Activated effector memory CD4-positive, alpha-beta T cell treated with Interleukin-2 at 50 U/mL for 16 hours (primary cell): Measurements from ENCODE around the gene BPI.
"Not testable (repeated sequence)": the region's sequence is repeated elsewhere in the genome, so short reads cannot be mapped to it uniquely, and the experiment has no call there.

Experiments
- DNase-seq: peaks from one replicate; pipeline ENCODE4 v3.0.0-alpha.2; 2020

The BPI gene

GRCh38 chr20:38339521-38339896 lies 35.6 kb downstream of the BPI start:
- DNase-seq: not testable (repeated sequence)

GRCh38 chr20:38339997-38340396 lies 36.0 kb downstream of the BPI start:
- DNase-seq: no peak

GRCh38 chr20:38340693-38341092 lies 36.7 kb downstream of the BPI start:
- no peak for DNase-seq

DNA sequence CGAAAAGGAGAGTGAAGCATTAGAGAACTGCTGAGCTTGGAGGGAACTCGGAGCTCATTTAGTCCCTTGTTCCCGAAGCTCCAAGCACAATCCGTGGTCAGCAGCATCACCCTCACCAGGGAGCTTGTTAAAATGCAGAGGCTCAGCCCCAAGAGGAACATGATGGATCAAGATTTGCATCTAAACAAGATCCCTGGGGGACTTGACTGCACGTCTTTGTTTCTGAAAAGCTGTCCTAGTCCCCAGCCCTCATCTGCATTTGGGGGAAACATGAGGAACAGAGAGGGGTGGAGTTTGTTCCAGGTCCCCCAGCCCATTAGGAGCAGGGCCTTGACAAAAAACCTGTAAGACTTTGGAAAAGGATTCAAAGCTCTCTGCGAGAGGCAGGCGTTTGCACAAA lies 38.3 kb downstream of the BPI start:
- no peak for DNase-seq

GRCh38 chr20:38342713-38343310 lies 38.9 kb downstream of the BPI start:
- DNase-seq: no peak

GRCh38 chr20:38343311-38344106 lies 39.6 kb downstream of the BPI start:
- DNase-seq: no peak

DNA sequence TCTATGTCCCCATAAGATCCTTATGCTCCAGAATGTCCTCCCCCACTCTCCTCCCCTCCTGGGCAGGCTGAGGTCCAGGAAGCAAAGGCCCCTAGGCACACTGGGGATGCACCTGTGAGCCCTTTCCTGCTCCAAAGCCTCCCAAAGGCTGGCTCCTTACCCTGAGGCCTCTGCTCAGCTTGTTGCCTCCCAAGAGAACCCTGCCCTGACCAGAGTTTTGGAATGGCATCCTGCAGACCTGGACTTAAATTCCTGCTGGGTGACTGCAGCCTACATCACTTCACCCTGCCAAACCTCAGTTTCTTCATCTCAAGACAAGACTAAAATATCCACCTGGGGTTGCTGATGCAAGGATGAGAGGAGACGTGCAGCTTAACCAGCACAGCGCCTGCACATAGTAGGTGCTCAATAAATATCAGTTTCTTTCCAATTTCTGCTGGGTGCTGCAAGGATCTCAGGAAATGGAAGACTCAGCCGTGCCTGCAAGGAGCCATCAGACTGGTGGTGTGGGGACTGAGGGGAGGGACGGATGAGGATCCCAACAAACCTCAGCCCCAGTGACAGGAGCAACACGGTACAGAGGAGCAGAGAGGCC lies 40.2 kb downstream of the BPI start:
- DNase-seq: no peak

DNA sequence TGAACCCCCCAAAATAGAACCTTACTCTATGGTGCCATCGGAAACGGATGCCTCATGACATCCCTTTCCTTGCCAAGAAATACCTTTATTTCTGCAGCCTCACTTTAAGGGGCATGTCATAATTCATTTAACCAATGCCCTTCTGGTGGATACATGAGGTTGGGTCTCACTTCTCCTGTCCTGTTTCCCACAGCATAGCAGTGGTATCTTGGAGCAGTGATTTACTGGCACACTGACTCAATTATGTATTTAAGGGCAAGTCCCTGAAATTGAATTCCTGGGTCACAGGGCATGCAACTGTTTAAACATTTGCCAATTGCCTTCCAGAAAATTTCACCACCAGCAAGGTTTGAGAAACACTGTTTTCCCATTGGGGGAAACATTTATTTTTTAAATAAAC lies 41.7 kb downstream of the BPI start:
- no peak for DNase-seq

DNA sequence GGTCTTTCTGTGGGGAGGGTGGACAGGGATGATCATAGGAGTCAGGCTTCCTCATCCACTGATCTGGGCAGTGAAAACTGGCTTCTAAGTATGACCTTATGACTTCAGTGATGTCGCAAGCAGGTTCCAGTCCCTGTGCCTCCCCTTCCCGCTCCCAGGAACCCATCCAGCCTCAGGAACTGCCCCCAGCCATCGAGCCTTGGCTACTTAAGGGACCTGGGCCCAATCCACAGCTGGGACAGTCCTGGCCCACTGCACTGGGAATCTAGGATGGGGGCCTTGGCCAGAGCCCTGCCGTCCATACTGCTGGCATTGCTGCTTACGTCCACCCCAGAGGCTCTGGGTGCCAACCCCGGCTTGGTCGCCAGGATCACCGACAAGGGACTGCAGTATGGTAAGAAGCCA lies 42.3 kb downstream of the BPI start, which contains the start of gene LBP:
LBP (plus strand) TSS at position 236 of the 405 bp plus-strand sequence; CDS start at position 271, 35 bp downstream.
- no peak for DNase-seq

DNA sequence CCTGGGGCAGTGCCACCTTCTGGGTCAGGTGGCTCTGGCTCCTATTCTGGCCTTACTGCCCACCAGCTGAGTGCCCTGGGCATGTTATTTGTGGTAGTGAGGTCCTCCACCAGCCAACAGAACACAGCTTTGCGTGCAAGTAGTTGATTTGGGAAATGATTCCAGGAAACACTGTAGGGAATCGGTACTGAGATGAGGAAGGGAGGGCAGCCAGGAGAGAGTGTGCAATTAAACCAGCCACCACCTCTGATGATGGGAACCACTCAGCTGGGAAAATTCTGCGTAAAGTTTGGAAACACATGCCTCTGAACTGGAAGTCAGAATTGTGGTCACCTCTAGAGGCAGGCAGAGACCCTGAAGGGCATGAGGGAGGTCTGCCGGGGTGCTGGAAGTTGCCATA lies 42.8 kb downstream of the BPI start:
- DNase-seq: no peak

GRCh38 chr20:38349856-38350255 lies 45.9 kb downstream of the BPI start:
- DNase-seq: no peak

- DNase-seq: no peak
Observed at GRCh38 chr20:38350879-38351775, 47.2 kb downstream of the BPI start.

DNA sequence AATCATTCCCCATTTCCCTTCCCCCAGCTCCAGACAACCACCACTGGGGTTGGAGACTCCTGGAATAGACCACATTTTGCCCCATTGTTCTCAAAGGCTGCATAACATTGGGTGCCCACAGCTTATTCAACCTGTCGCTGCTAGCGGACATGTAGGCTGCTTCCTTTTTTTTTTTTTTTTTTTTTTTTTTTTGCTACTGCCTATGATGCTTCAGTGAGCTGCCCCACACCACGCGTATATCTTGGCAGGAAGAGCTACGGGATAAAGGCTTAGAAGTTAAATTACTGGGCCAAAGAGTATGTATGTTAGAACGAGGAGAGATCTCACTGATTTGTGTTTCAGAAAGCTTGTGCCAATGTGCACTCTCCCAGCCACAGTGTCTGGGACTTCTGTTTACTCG lies 49.4 kb downstream of the BPI start:
- DNase-seq: no peak

GRCh38 chr20:38354227-38354626 lies 50.3 kb downstream of the BPI start:
- no peak for DNase-seq

- DNase-seq: no peak
Observed at GRCh38 chr20:38355161-38356012, 51.4 kb downstream of the BPI start.

DNA sequence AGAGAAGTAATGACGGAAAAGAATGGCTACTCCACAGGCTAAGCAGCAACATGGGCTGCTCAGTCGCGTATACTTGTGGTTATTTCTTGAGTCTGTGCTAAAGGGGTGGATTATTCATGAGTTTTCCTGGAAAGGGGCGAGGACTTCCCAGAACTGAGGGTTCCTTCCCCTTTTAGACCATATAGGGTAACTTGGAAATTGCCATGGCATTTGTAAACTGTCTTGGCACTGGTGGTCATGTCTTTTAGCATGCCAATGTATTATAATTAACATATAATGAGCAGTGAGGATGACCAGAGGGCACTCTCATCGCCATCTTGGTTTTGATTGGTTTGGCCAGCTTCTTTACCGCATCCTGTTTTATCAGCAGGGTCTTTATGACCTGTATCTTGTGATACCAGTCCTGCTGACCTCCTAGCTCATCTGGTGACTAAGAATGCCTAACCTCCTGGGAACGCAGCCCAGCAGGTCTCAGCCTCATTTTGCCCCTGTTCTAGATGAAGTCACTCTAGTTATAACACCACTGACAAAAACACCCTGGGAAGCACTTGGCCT lies 53.8 kb downstream of the BPI start:
- DNase-seq: no peak

- DNase-seq: no peak
Observed at GRCh38 chr20:38358556-38358955, 54.6 kb downstream of the BPI start.

- DNase-seq: no peak
Observed at GRCh38 chr20:38363004-38363747, 59.2 kb downstream of the BPI start.

DNA sequence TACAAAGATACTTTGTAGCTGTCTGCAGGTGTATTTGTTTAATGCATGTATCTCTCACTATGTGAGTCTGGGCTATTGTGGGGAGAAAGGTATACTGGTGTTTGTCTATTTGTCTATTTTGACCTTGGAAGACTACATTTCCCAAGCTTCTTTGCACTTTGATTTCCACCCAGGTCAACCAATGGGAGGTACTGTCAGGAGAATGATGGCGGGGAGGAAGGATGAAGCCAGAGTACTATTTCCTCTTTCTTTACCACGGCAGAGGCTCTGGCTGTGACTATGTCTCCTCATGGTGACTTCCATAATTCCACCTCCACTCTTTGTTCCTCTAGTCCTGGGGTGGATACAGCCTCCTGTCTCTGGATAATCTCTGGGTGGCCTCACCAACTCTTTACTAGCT lies 65.4 kb downstream of the BPI start:
- no peak for DNase-seq

- DNase-seq: no peak
Observed at GRCh38 chr20:38372806-38373205, 68.8 kb downstream of the BPI start.

- no peak for DNase-seq
Observed at GRCh38 chr20:38373231-38373867, 69.4 kb downstream of the BPI start.
